H9 (cell line): ENCODE data around the gene ANO6. TPM values are rescaled to one million over a fixed set of nuclear protein-coding genes. Genes with fewer than 3 reads are reported as not detected.

Experiments used
- DNase-seq: peaks from one replicate; pipeline ENCODE4 v3.0.0-alpha.2; 2017
- H2AFZ ChIP-seq: one replicate; pipeline ENCODE4 v1.6.1; 2013; ENCODE audit warnings: mild to moderate bottlenecking, low read length, control low read depth, moderate library complexity
- H2AK5ac ChIP-seq: 2 replicates; pipeline ENCODE4 v1.6.1; 2013; ENCODE audit warnings: low read length, control low read depth, mixed read lengths; ENCODE audit not compliant: insufficient read length
- H2BK120ac ChIP-seq: one replicate; pipeline ENCODE4 v1.6.1; 2013; ENCODE audit warnings: low read depth, mild to moderate bottlenecking, low read length, control low read depth, inconsistent platforms; ENCODE audit not compliant: poor library complexity, severe bottlenecking
- H2BK12ac ChIP-seq: 2 replicates; pipeline ENCODE4 v1.6.1; 2013; ENCODE audit warnings: low read length, control low read depth, mixed read lengths, low read depth; ENCODE audit not compliant: insufficient read length
- H2BK15ac ChIP-seq: 2 replicates; pipeline ENCODE4 v1.6.1; 2013; ENCODE audit warnings: low read depth, low read length, control low read depth
- H2BK20ac ChIP-seq: one replicate; pipeline ENCODE4 v1.6.1; 2013; ENCODE audit warnings: low read depth, mild to moderate bottlenecking, low read length, control low read depth, inconsistent platforms; ENCODE audit not compliant: poor library complexity, severe bottlenecking
- H2BK5ac ChIP-seq: 2 replicates; pipeline ENCODE4 v1.6.1; 2013; ENCODE audit warnings: low read length, control low read depth, mixed read lengths; ENCODE audit not compliant: insufficient read length
- H3K14ac ChIP-seq: 2 replicates; pipeline ENCODE4 v1.6.1; 2013; ENCODE audit warnings: low read length, control low read depth; ENCODE audit not compliant: insufficient read depth
- H3K18ac ChIP-seq: 2 replicates; pipeline ENCODE4 v1.6.1; 2013; ENCODE audit warnings: low read depth, mild to moderate bottlenecking, mixed read lengths, low read length, control low read depth; ENCODE audit not compliant: insufficient read length
- H3K23ac ChIP-seq: 2 replicates; pipeline ENCODE4 v1.6.1; 2013; ENCODE audit warnings: low read length, control low read depth, mixed read lengths, low read depth; ENCODE audit not compliant: insufficient read length
- H3K23me2 ChIP-seq: 2 replicates; pipeline ENCODE4 v1.6.1; 2013; ENCODE audit warnings: low read depth, mild to moderate bottlenecking, mixed read lengths, low read length, control low read depth; ENCODE audit not compliant: insufficient read length, poor library complexity, severe bottlenecking
- H3K27ac ChIP-seq: 2 replicates; pipeline ENCODE4 v1.5.1; 2013; ENCODE audit warnings: low read length, control low read depth, mixed read lengths, low read depth; ENCODE audit not compliant: insufficient read length
- H3K27me3 ChIP-seq: 2 replicates; pipeline ENCODE4 v1.6.1; 2013; ENCODE audit warnings: low read length, control low read depth, inconsistent platforms; ENCODE audit not compliant: insufficient read depth
- H3K4ac ChIP-seq: 2 replicates; pipeline ENCODE4 v1.6.1; 2013; ENCODE audit warnings: low read depth, mild to moderate bottlenecking, control low read depth, inconsistent platforms, low read length, moderate library complexity
- H3K4me1 ChIP-seq: 2 replicates; pipeline ENCODE4 v1.6.1; 2013; ENCODE audit warnings: low read length, control low read depth, inconsistent platforms; ENCODE audit not compliant: insufficient read depth
- H3K4me2 ChIP-seq: 2 replicates; pipeline ENCODE4 v1.6.1; 2013; ENCODE audit warnings: low read length, control low read depth, mixed read lengths; ENCODE audit not compliant: insufficient read length, insufficient read depth
- H3K56ac ChIP-seq: 2 replicates; pipeline ENCODE4 v1.6.1; 2013; ENCODE audit warnings: low read depth, mild to moderate bottlenecking, mixed read lengths, low read length, control low read depth; ENCODE audit not compliant: insufficient read length
- H3K79me1 ChIP-seq: 2 replicates; pipeline ENCODE4 v1.6.1; 2013; ENCODE audit warnings: low read depth, mild to moderate bottlenecking, moderate library complexity, low read length, control low read depth, inconsistent platforms; ENCODE audit not compliant: insufficient read depth, poor library complexity, severe bottlenecking
- H3K79me2 ChIP-seq: 2 replicates; pipeline ENCODE4 v1.6.1; 2013; ENCODE audit warnings: low read length, control low read depth, inconsistent platforms; ENCODE audit not compliant: insufficient read depth
- H3K9ac ChIP-seq: 2 replicates; pipeline ENCODE4 v1.6.1; 2013; ENCODE audit warnings: low read length, control low read depth, mixed read lengths; ENCODE audit not compliant: insufficient read length; ENCODE audit errors: extremely low read depth
- H3K9me3 ChIP-seq: one replicate; pipeline ENCODE4 v1.6.1; 2013; ENCODE audit warnings: low read depth, low read length, inconsistent platforms; ENCODE audit not compliant: control insufficient read depth
- H3T11ph ChIP-seq: one replicate; pipeline ENCODE4 v1.6.1; 2013; ENCODE audit warnings: mild to moderate bottlenecking, low read length, control low read depth, inconsistent platforms
- H4K20me1 ChIP-seq: one replicate; pipeline ENCODE4 v1.6.1; 2013; ENCODE audit not compliant: control insufficient read depth, insufficient read length, insufficient read depth
- H4K5ac ChIP-seq: 2 replicates; pipeline ENCODE4 v1.6.1; 2013; ENCODE audit warnings: low read depth, mild to moderate bottlenecking, mixed read lengths, low read length, control low read depth; ENCODE audit not compliant: insufficient read length
- H4K8ac ChIP-seq: replicated peaks from 2 replicates; pipeline ENCODE4 v1.6.1; 2013; ENCODE audit warnings: low read length, control low read depth, mixed read lengths, low read depth; ENCODE audit not compliant: insufficient read length
- H4K91ac ChIP-seq: 2 replicates; pipeline ENCODE4 v1.6.1; 2013; ENCODE audit warnings: low read depth, mild to moderate bottlenecking, moderate library complexity, mixed read lengths, low read length, control low read depth; ENCODE audit not compliant: insufficient read length
- H3K27ac Mint-ChIP-seq, 3 experiments: 2 replicates in 2 of 3; 3 replicates in 1 of 3; pipeline ENCODE4 v1.8.0; 2020 to 2021; ENCODE audit warnings: mixed read lengths in 3 of 3, mild to moderate bottlenecking in 1 of 3, moderate library complexity in 1 of 3
- H3K27me3 Mint-ChIP-seq: 2 replicates; pipeline ENCODE4 v1.8.0; 2021; ENCODE audit warnings: low read depth, mild to moderate bottlenecking, moderate library complexity, mixed read lengths
- H3K36me3 Mint-ChIP-seq, 3 experiments: 2 replicates in 2 of 3; 3 replicates in 1 of 3; pipeline ENCODE4 v1.8.0; 2020 to 2021; ENCODE audit warnings: low read depth in 3 of 3, mixed read lengths in 3 of 3; ENCODE audit not compliant: insufficient read depth in 1 of 3
- H3K4me1 Mint-ChIP-seq, 2 experiments: 2 replicates each; pipeline ENCODE4 v1.8.0; 2020; ENCODE audit warnings: mixed read lengths in 2 of 2
- H3K4me3 Mint-ChIP-seq, 2 experiments: 2 replicates in 1 of 2; 3 replicates in 1 of 2; pipeline ENCODE4 v1.8.0; 2020 to 2021; ENCODE audit warnings: mild to moderate bottlenecking in 2 of 2, mixed read lengths in 2 of 2, moderate library complexity in 1 of 2
- H3K9me3 Mint-ChIP-seq, 2 experiments: 2 replicates in 1 of 2; 3 replicates in 1 of 2; pipeline ENCODE4 v1.8.0; 2020; ENCODE audit warnings: mild to moderate bottlenecking in 2 of 2, mixed read lengths in 2 of 2, moderate library complexity in 1 of 2
- CTCF ChIP-seq: fragments of 200-600 bp; sonication (generic); conservative IDR thresholded peaks from 3 replicates; pipeline ENCODE4 v1.8.0; 2021; ENCODE audit warnings: antibody characterized with exemption, mild to moderate bottlenecking
- WGBS: extraction: QIAGEN DNeasy Blood & Tissue Kit; methylation state at CpG from one replicate; pipeline ENCODE4 v1.1.7; 2013; ENCODE audit warnings: missing lambda C conversion rate, low lambda C conversion rate, mixed read lengths; ENCODE audit not compliant: insufficient read length; ENCODE audit errors: extremely low coverage; 5-methylcytosine and 5-hydroxymethylcytosine counted together
- total RNA-seq: library from RNA; stranded (reverse); gene quantifications from 2 replicates; pipeline ENCODE4 v1.2.1, GENCODE V29; 2021

Gene ANO6
- total RNA-seq, 1 experiment from 2014 or later = 24.3 TPM

DNA sequence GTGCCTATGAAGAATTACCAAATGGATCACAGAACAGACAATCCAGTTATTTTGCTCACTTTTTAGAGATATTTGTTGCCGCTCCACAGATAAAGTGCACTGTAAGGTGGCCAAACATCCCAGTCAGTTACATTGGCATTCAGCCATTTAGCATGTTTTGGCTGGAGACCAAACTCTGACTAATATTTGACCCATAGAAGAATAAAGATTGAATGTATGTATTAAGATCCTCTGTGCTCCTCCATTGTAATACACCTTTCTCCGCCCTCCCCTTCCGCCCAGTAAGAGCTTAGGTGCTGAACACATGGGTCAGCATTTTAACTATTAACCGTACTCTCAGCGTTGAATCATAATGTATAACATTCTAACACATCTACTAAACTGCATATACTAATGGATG, 163.4 kb downstream of the ANO6 start:
- no peaks in the 10 kb centered on the region for H3K9me3 ChIP-seq
- Mint-ChIP-seq H3K9me3 (no peaks in the 10 kb centered on the region; a peak in 1 of 5 replicates), H3K27me3 (no peaks in the 10 kb centered on the region), H3K27ac (no peak overlapping the region; a peak in 1 of 7 replicates), H3K36me3 (peaks cover 6 to 17% (median 17%) of the 10 kb centered on the region in 3 experiments; a peak in 6 of 7 replicates), H3K4me3 (no peak overlapping the region), H3K4me1 (no peaks in the 10 kb centered on the region)
- H2BK20ac ChIP-seq = no peak overlapping the region
- H4K91ac ChIP-seq = no peak overlapping the region
- no peak overlapping the region for H4K8ac ChIP-seq
- no peak overlapping the region for H3K27ac ChIP-seq
- H2BK15ac ChIP-seq = no peak overlapping the region
- H3K4me1 ChIP-seq = no peaks in the 10 kb centered on the region
- H3K27me3 ChIP-seq = no peaks in the 10 kb centered on the region
- H2AK5ac ChIP-seq = no peak overlapping the region
- no peak overlapping the region for H3K23ac ChIP-seq
- H2BK120ac ChIP-seq = no peak overlapping the region
- no peaks in the 10 kb centered on the region for H3K79me1 ChIP-seq
- H3K18ac ChIP-seq = no peak overlapping the region
- H3K4ac ChIP-seq = no peak overlapping the region
- no peak overlapping the region for H3K4me2 ChIP-seq
- no peak overlapping the region for H2AFZ ChIP-seq
- H4K5ac ChIP-seq = no peak overlapping the region
- H3K9ac ChIP-seq = no peak overlapping the region
- H3K23me2 ChIP-seq = no peaks in the 10 kb centered on the region
- no peaks in the 10 kb centered on the region for H3K79me2 ChIP-seq
- DNase-seq = no peak
- no peak overlapping the region for H2BK5ac ChIP-seq
- H4K20me1 ChIP-seq = no peaks in the 10 kb centered on the region
- no CpG with 5 or more reads among the region's 5 CpGs for WGBS
- no peak overlapping the region for H3K14ac ChIP-seq
- no peak for TF ChIP-seq CTCF
- no peak overlapping the region for H2BK12ac ChIP-seq
- H3K56ac ChIP-seq = no peak overlapping the region
- no peak overlapping the region for H3T11ph ChIP-seq
